ENCODE data around the gene IGFL1.

- TF ChIP-seq POLR2A (IDR thresholded peaks at IDR 0.05) (no peak), POLR2AphosphoS5 (IDR thresholded peaks at IDR 0.05) (no peak), EP300 (IDR thresholded peaks at IDR 0.05; ENCODE audit: low read depth) (no peak)
These were observed 42.8 kb upstream of the IGFL1 start for GRCh38 chr19:46186717-46187101.

Measured in transverse colon (tissue), 3 donors.